K562 (cell line): ENCODE results near the gene DAP. TPM values are rescaled to one million over a fixed set of nuclear protein-coding genes. Genes with fewer than 3 reads are reported as not detected.

Source experiments
- ATF7 ChIP-seq: fragments of 450-650 bp; IDR thresholded peaks from 2 replicates; pipeline ENCODE4 v1.7.1; 2014; ENCODE audit warnings: mild to moderate bottlenecking, moderate library complexity
- DEAF1 ChIP-seq: fragments of 450-650 bp; formaldehyde crosslinking; IDR thresholded peaks from 2 replicates; pipeline ENCODE4 v1.4.0; 2020; ENCODE audit warnings: mild to moderate bottlenecking, moderate library complexity
- ELF1 ChIP-seq: fragments of 200-800 bp; sonication (Bioruptor generic); IDR thresholded peaks from 2 replicates; pipeline ENCODE4 v1.6.1; 2016; ENCODE audit warnings: missing genetic modification characterization, missing compliant biosample characterization
- JUND ChIP-seq, 2 experiments: IDR thresholded peaks; 2 replicates in 1 of 2; 3 replicates in 1 of 2; pipeline ENCODE4 v1.6.1; 2011; ENCODE audit warnings: borderline replicate concordance in 2 of 2, low read depth in 2 of 2, low read length in 2 of 2, improper control_type of control experiment in 1 of 2, missing biosample characterization in 1 of 2, missing genetic modification characterization in 1 of 2, missing genetic modification reagents in 1 of 2
- KLF6 ChIP-seq: fragments of 250-450 bp; sonication (Bioruptor Pico); IDR thresholded peaks from 2 replicates; pipeline ENCODE4 v1.4.0; 2020; ENCODE audit warnings: mild to moderate bottlenecking, moderate library complexity, borderline replicate concordance
- MCM7 ChIP-seq, 2 experiments: fragments of 450-650 bp; IDR thresholded peaks; 2 replicates each; pipeline ENCODE4 v1.6.1; 2016 to 2018
- MEF2D ChIP-seq: conservative IDR thresholded peaks from 2 replicates; pipeline ENCODE4 v1.6.1; 2016; ENCODE audit warnings: low read depth, missing genetic modification characterization, missing compliant biosample characterization
- NCOA4 ChIP-seq: fragments of 450-650 bp; IDR thresholded peaks from 2 replicates; pipeline ENCODE4 v1.6.1; 2018; ENCODE audit warnings: mild to moderate bottlenecking; ENCODE audit not compliant: partially characterized antibody
- PYGO2 ChIP-seq: fragments of 450-650 bp; IDR thresholded peaks from 2 replicates; pipeline ENCODE4 v1.6.1; 2016; ENCODE audit warnings: mild to moderate bottlenecking, missing genetic modification characterization, moderate library complexity, missing compliant biosample characterization
- SMARCE1 ChIP-seq: fragments of 450-650 bp; IDR thresholded peaks from 2 replicates; pipeline ENCODE4 v1.7.1; 2016; ENCODE audit warnings: mild to moderate bottlenecking
- TAF7 ChIP-seq: fragments of 450-650 bp; IDR thresholded peaks from 2 replicates; pipeline ENCODE4 v1.6.1; 2016; ENCODE audit warnings: missing genetic modification characterization, missing compliant biosample characterization
- XRCC4 ChIP-seq: IDR thresholded peaks from one replicate; pipeline ENCODE4 v1.6.1; 2011; ENCODE audit not compliant: insufficient read depth, insufficient read length; ENCODE audit errors: extremely low read depth
- ZNF398 ChIP-seq: fragments of 250-450 bp; sonication (Bioruptor Pico); IDR thresholded peaks from 2 replicates; pipeline ENCODE4 v1.8.0; 2021; ENCODE audit warnings: moderate library complexity, mild to moderate bottlenecking, inconsistent platforms
- ZNF584 ChIP-seq: fragments of 200-800 bp; sonication (Bioruptor generic); IDR thresholded peaks from 2 replicates; pipeline ENCODE4 v1.6.1; 2016; ENCODE audit warnings: low read depth, mild to moderate bottlenecking, missing genetic modification characterization, missing compliant biosample characterization
- polyA plus RNA-seq, 8 experiments: library from polyadenylated mRNA; depleted of rRNA in 4 of 8; stranded (reverse) in 5 of 8; unstranded in 3 of 8; fragments of >200 nt; fragmentation: Nextera tagmentation in 2 of 8; fragmentation: Illumina TruSeq in 1 of 8; extraction: Ambion mirVana in 2 of 8; extraction: Trizol in 1 of 8; gene quantifications; 2 replicates each; pipeline versions ENCODE4 v1.2.1 to v1.2.3, GENCODE V29; 2011 to 2014; ENCODE audit warnings: inconsistent platforms in 1 of 8, missing spikeins in 1 of 8
- total RNA-seq, 7 experiments: library from RNA; depleted of rRNA in 6 of 7; stranded (reverse); fragments of >200 nt in 6 of 7; fragmentation: Illumina TruSeq in 2 of 7; extraction: Trizol in 2 of 7; gene quantifications; 2 replicates each; pipeline versions ENCODE4 v1.2.1 to v1.2.3, GENCODE V29; 2011 to 2021; ENCODE audit warnings: low replicate concordance in 1 of 7

The DAP gene
- total and polyA plus RNA-seq, 9 of the 15 experiments (the other 6 are each of a cell fraction or from before 2014, with no cell fraction given): 14.1 to 151 (median 34.5) TPM

- TF ChIP-seq PYGO2 (0 out of 2 replicates have a peak, but pooled peaks have one; percentile 46), ELF1 (peak; percentile 56), MEF2D (0 out of 2 replicates have a peak, but pooled peaks have one; percentile 55), TAF7 (tag) (peak; percentile 17; the same call in 1 of the 2 replicates), ATF7 (no peak), SMARCE1 (no peak), KLF6 (CRISPR knock-in tag) (no peak), JUND (IDR thresholded peaks at IDR 0.05; ENCODE audit: borderline replicate concordance, low read depth, low read length) (0 out of 2 replicates have a peak, but pooled peaks have one; percentile 13), JUND (tag; IDR thresholded peaks at IDR 0.05; ENCODE audit: borderline replicate concordance, low read depth, low read length) (peak; percentile 10; the same call in 2 of the 3 replicates), NCOA4 (no peak), XRCC4 (no peak), DEAF1 (CRISPR knock-in tag) (0 out of 2 replicates have a peak, but pooled peaks have one; percentile 11), ZNF584 (CRISPR knock-in tag) (peak; percentile 86), MCM7 (IDR thresholded peaks at IDR 0.05) (no peak), ZNF398 (CRISPR knock-in tag) (peak; percentile 61; the same call in 1 of the 2 replicates)
Observed at GRCh38 chr5:10761933-10762775, 1.1 kb upstream of the DAP start (continued).
